Heart left ventricle (tissue), 16 donors: ENCODE results near the gene DUSP10. TPM values are rescaled to one million over a fixed set of nuclear protein-coding genes. Genes with fewer than 3 reads are reported as not detected.

ENCODE experiments used
- ATAC-seq, 4 donors: fragments of 200-7000 bp; cut with Tn5 transposase; one replicate each; pipeline ENCODE4 v1.9.1; 2020 to 2022; ENCODE audit warnings: moderate library complexity in 4 of 4, mild to moderate bottlenecking in 3 of 4, moderate number of reproducible peaks in 1 of 4
- DNase-seq, 5 donors: peaks; one replicate each; pipeline ENCODE4 v3.0.0-alpha.2; 2020
- H3K27ac ChIP-seq, 12 donors: fragments of 200-600 bp; sonication (generic) in 4 of 12; one replicate each; pipeline versions ENCODE4 v1.5.0 to v1.8.0; 2016 to 2022; ENCODE audit warnings: mild to moderate bottlenecking in 2 of 12
- H3K27me3 ChIP-seq, 9 donors: fragments of 200-600 bp; sonication (generic) in 2 of 9; one replicate each; pipeline versions ENCODE4 v1.5.1 to v1.8.0; 2016 to 2022; ENCODE audit warnings: mild to moderate bottlenecking in 3 of 9
- H3K36me3 ChIP-seq, 9 donors: fragments of 200-600 bp; sonication (generic) in 2 of 9; one replicate each; pipeline versions ENCODE4 v1.5.0 to v1.8.0; 2018 to 2022; ENCODE audit warnings: mild to moderate bottlenecking in 2 of 9
- H3K4me1 ChIP-seq, 12 donors: fragments of 200-600 bp; sonication (generic) in 4 of 12; one replicate each; pipeline versions ENCODE4 v1.5.0 to v1.8.0; 2016 to 2022; ENCODE audit warnings: mild to moderate bottlenecking in 3 of 12
- H3K4me3 ChIP-seq, 12 donors: fragments of 200-600 bp; sonication (generic) in 4 of 12; one replicate each; pipeline versions ENCODE4 v1.5.0 to v1.8.0; 2017 to 2022; ENCODE audit warnings: mild to moderate bottlenecking in 9 of 12, moderate library complexity in 4 of 12
- H3K9me3 ChIP-seq, 12 donors: fragments of 200-600 bp; sonication (generic) in 4 of 12; one replicate each; pipeline versions ENCODE4 v1.5.0 to v1.8.0; 2016 to 2022; ENCODE audit warnings: mild to moderate bottlenecking in 1 of 12
- POLR2A ChIP-seq, 2 donors: fragments of 450-650 bp; IDR thresholded peaks; one replicate each; pipeline ENCODE4 v1.6.1; 2017; ENCODE audit warnings: antibody characterized with exemption in 2 of 2, mild to moderate bottlenecking in 2 of 2, moderate library complexity in 2 of 2
- WGBS, 4 donors: extraction: QIAGEN DNeasy Blood & Tissue Kit in 2 of 4; methylation state at CpG; one replicate each; pipeline versions ENCODE4 v1.1.5 to v1.1.7; 2013 to 2018; 5-methylcytosine and 5-hydroxymethylcytosine counted together
- intact Hi-C, 10 donors: fragments of 100-400 bp; cut with DNase I; formaldehyde crosslinking; loops; one replicate each; pipeline versions ENCODE4 v1.11.1 to v1.14.2; 2022
- polyA plus RNA-seq, 2 donors: library from polyadenylated mRNA; stranded (reverse); fragments of 200-250 nt; gene quantifications; one replicate each; pipeline ENCODE4 v1.2.3, GENCODE V29; 2013
- total RNA-seq, 9 donors: library from RNA; depleted of rRNA in 2 of 9; stranded (reverse); fragments of >200 nt in 2 of 9; fragmentation: NEBNext Ultra II Directional in 3 of 9; extraction: Animal tissue kit (Norgen Biotek cat#: 25700) in 3 of 9; gene quantifications; one replicate each; pipeline versions ENCODE4 v1.1.0 to v1.2.4, GENCODE V29; 2016 to 2023
- TF ChIP-seq, protein P1 (sequence below), 12 donors: fragments of 200-600 bp; sonication (generic) in 4 of 12; IDR thresholded peaks; one replicate each; pipeline versions ENCODE4 v1.5.0 to v1.8.0; 2018 to 2022; ENCODE audit warnings: antibody characterized with exemption in 12 of 12, mild to moderate bottlenecking in 5 of 12
- donor health status: ischemic (EF 13 %, LVEDD 7.1; RV severe dilation, severe dysfunction).
- donor health status: healthy with polysubstance abuse.
- donor health status: DM: no; HTN: yes; CAD: no.
- donor health status: DM: no; HTN: no; CAD: no.
- donor health status: ischemic (EF 25% LVEDD 6.9; RV normal size, moderate dysfunction).
- donor health status: ischemic (EF 25% LVEDD 5.7; RV mildly dilated, moderate dysfunction).
- donor health status: healthy.
- donor health status: DM: yes; HTN: yes; CAD: no.
- donor health status: ischemic (EF 35%, LVEDD 5.7; RV mildly dilated, moderate dysfunction).
- donor health status: nonischemic (EF 11% LVEDD 7.7; RV severe dilation, severe dysfunction).
- donor health status: DM: yes; HTN: yes; CAD: no.
- donor health status: PGD.
- donor health status: ischemic (EF 29% LVEDD 5.4; RV normal size, mild dysfunction).
- donor health status: nonischemic (EF 23%, LVEDD 6.1; RV moderate dilation, normal function).

DUSP10 gene
- total and polyA plus RNA-seq, 11 donors, result 2.2 to 7.1 (median 3.9) TPM

DNA sequence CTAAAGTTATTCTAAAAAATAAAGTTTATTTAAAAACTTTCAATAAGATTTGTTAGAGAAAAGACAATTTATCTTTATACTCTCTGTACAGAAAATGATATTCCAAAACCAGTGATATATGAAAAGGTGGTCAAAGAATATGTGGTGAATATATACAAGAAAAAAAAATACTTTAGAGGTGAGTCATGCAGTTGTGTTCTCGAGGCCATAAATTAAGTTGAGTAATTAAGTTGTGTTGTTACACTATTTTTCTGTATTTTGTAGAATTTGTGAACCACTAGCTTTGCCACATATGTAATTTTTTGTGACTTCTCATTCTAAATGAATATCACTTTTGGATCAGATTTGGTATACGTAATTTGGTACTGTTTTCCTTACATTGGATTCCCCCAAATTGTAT lies 23.6 kb upstream of the DUSP10 start:
- no peak overlapping the region for H3K4me3 ChIP-seq
- WGBS, 4 donors, result 25 to 31% (median 28%) methylated on average over 2 of the region's 2 CpGs
- H3K4me1 ChIP-seq, result peaks cover 0 to 8% (median 0%) of the 10 kb centered on the region in 12 donors
- no peaks in the 10 kb centered on the region for H3K9me3 ChIP-seq
- H3K36me3 ChIP-seq, result no peaks in the 10 kb centered on the region
- DNase-seq (no peak), ATAC-seq (no peak)
- no peak for TF ChIP-seq POLR2A (IDR thresholded peaks at IDR 0.05)
- TF ChIP-seq, protein P1, sequence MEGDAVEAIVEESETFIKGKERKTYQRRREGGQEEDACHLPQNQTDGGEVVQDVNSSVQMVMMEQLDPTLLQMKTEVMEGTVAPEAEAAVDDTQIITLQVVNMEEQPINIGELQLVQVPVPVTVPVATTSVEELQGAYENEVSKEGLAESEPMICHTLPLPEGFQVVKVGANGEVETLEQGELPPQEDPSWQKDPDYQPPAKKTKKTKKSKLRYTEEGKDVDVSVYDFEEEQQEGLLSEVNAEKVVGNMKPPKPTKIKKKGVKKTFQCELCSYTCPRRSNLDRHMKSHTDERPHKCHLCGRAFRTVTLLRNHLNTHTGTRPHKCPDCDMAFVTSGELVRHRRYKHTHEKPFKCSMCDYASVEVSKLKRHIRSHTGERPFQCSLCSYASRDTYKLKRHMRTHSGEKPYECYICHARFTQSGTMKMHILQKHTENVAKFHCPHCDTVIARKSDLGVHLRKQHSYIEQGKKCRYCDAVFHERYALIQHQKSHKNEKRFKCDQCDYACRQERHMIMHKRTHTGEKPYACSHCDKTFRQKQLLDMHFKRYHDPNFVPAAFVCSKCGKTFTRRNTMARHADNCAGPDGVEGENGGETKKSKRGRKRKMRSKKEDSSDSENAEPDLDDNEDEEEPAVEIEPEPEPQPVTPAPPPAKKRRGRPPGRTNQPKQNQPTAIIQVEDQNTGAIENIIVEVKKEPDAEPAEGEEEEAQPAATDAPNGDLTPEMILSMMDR (IDR thresholded peaks at IDR 0.05), result no peak
- intact Hi-C loops, result no loop called here
- H3K27me3 ChIP-seq, result no peaks in the 10 kb centered on the region
- H3K27ac ChIP-seq, result no peak overlapping the region

DNA sequence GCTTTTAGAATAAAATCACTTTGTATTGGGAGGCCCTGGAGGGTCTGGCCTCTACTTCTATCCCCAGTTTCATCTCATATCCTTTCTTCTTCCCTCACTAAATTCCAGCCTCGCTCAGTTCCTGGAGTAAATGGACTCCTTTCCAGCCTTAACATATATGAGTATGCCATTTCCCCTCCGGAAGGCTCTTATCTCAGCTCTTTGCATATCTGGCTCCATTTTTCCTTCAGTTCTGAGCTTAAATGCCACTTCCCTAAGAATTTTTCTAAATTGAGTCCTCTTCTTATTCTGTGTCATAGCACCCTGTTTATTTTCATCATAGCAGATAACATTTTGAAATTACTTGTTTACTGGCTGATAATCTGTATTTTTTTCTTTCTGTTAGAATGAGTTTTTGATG lies 20.2 kb upstream of the DUSP10 start:
- Histone ChIP-seq H3K4me3 (no peak overlapping the region), H3K27me3 (no peaks in the 10 kb centered on the region), H3K27ac (no peak overlapping the region), H3K4me1 (peaks cover 0 to 8% (median 0%) of the 10 kb centered on the region in 12 donors), H3K36me3 (no peaks in the 10 kb centered on the region), H3K9me3 (no peaks in the 10 kb centered on the region)
- TF ChIP-seq, protein P1 (IDR thresholded peaks at IDR 0.05), result no peak
- no peak for TF ChIP-seq POLR2A (IDR thresholded peaks at IDR 0.05)
- no peak for ATAC-seq
- no peak for DNase-seq
- 55 to 75% (median 62%) methylated on average over 2 of the region's 2 CpGs for WGBS, 4 donors
- intact Hi-C loops, result no loop called here

DNA sequence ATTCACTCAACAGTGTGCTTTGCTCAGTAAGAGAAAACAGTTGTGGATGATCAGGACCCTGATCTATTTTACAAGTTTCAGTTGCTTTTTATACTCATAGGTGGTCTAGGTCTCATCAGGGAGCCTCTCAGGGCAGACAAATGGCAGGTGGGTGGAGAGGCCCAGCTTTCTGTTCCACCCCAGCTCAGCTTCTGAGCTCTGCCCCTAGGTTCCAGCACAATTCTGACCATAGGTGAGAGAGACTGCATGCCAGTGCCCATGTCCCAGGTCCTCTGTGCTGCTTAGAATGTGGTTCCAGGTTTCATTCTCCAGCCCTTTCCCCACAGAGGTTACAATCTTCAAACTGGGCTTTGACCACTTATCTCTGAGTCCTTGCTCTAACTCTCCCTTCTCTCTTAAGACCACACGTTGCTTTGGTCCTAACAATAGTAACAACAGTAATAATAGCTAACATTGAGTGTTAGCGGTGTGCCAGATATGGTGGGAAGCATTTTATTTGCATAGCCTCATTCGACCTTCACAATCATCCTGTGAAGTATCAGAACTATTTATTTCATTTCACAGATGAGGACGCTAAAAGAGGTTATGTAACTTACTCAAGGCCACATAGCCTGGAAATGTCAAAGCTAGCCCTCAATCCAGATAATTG lies 19.6 kb upstream of the DUSP10 start:
- peak in 2 of 4 donors; percentile 7 to 44 for ATAC-seq
- 34 to 46% (median 40%) methylated on average over 4 of the region's 4 CpGs for WGBS, 4 donors

DNA sequence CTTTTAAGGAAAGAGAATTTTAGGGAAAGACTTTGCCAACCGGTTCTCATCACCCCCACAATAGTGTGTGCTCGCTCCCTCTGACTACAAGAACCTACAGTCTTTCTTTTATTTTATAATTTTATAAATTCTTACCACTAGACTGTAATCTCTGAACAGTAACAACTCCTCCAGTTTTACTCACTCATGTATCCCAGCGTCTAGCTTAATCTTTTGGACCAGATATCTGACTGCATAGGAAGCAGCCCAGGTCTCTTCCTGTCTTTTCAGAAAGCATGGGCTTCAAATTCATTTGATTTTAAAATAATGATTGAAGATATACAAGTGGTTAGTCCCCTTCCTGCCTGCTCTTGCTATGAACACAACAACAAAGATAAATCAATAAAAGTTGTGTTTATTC lies 19.0 kb upstream of the DUSP10 start:
- no peaks in the 10 kb centered on the region for H3K9me3 ChIP-seq
- no peak overlapping the region for H3K27ac ChIP-seq
- peaks cover 0 to 8% (median 0%) of the 10 kb centered on the region in 12 donors for H3K4me1 ChIP-seq
- TF ChIP-seq POLR2A (IDR thresholded peaks at IDR 0.05), result no peak
- TF ChIP-seq, protein P1 (IDR thresholded peaks at IDR 0.05), result no peak
- ATAC-seq (no peak), DNase-seq (no peak)
- H3K36me3 ChIP-seq, result no peaks in the 10 kb centered on the region
- intact Hi-C loops, result no loop called here
- no peak overlapping the region for H3K4me3 ChIP-seq
- 65 to 68% (median 66%) methylated on average over 3 of the region's 3 CpGs for WGBS, 4 donors
- no peaks in the 10 kb centered on the region for H3K27me3 ChIP-seq

More for the DNA sequence above, 19.6 kb upstream of the DUSP10 start:
- intact Hi-C loops, result no loop called here
- DNase-seq, result no peak
- Histone ChIP-seq H3K4me3 (no peak overlapping the region), H3K27ac (no peak overlapping the region), H3K4me1 (peaks cover 0 to 8% (median 0%) of the 10 kb centered on the region in 12 donors), H3K27me3 (no peaks in the 10 kb centered on the region), H3K9me3 (no peaks in the 10 kb centered on the region), H3K36me3 (no peaks in the 10 kb centered on the region)
- TF ChIP-seq, protein P1 (IDR thresholded peaks at IDR 0.05), result no peak
- no peak for TF ChIP-seq POLR2A (IDR thresholded peaks at IDR 0.05)
